Tibial nerve (tissue), 4 donors: Measurements from ENCODE around the gene TET2. TPM values are rescaled to one million over a fixed set of nuclear protein-coding genes. Genes with fewer than 3 reads are reported as not detected.
A peak's percentile ranks its signal among the peaks of the same experiment; 100 is the strongest.

ENCODE experiments used
- DNase-seq, 2 donors: peaks; one replicate each; pipeline ENCODE4 v3.0.0-alpha.2; 2019; ENCODE audit warnings: low spot score in 2 of 2
- H3K27ac ChIP-seq, 4 donors: fragments of 200-600 bp; sonication (generic) in 3 of 4; one replicate each; pipeline ENCODE4 v1.5.1; 2017 to 2019; ENCODE audit warnings: mild to moderate bottlenecking in 1 of 4
- H3K27me3 ChIP-seq, 2 donors: fragments of 200-600 bp; sonication (generic) in 1 of 2; one replicate each; pipeline versions ENCODE4 v1.5.1 to v1.6.0; 2017 to 2019
- H3K36me3 ChIP-seq, 3 donors: fragments of 200-600 bp; sonication (generic); one replicate each; pipeline ENCODE4 v1.5.1; 2018 to 2019
- H3K4me1 ChIP-seq, 4 donors: fragments of 200-600 bp; sonication (generic) in 3 of 4; one replicate each; pipeline ENCODE4 v1.5.1; 2017 to 2019
- H3K4me3 ChIP-seq, 4 donors: fragments of 200-600 bp; sonication (generic) in 3 of 4; one replicate each; pipeline ENCODE4 v1.5.1; 2017 to 2019; ENCODE audit warnings: mild to moderate bottlenecking in 1 of 4, moderate library complexity in 1 of 4
- H3K9me3 ChIP-seq, 4 donors: fragments of 200-600 bp; sonication (generic) in 3 of 4; one replicate each; pipeline ENCODE4 v1.5.1; 2017 to 2019
- CTCF ChIP-seq, 5 experiments: fragments of 200-600 bp in 3 of 5; fragments of 450-650 bp in 2 of 5; sonication (generic) in 3 of 5; IDR thresholded peaks; one replicate each; pipeline ENCODE4 v1.5.1; 2016 to 2019; ENCODE audit warnings: antibody characterized with exemption in 5 of 5, mild to moderate bottlenecking in 3 of 5, moderate library complexity in 2 of 5
- EP300 ChIP-seq, 2 donors: sonication (generic); formaldehyde crosslinking; IDR thresholded peaks; one replicate each; pipeline ENCODE4 v1.6.1; 2017; ENCODE audit warnings: antibody characterized with exemption in 2 of 2, mild to moderate bottlenecking in 1 of 2
- POLR2A ChIP-seq, 2 donors: fragments of 450-650 bp; IDR thresholded peaks; one replicate each; pipeline ENCODE4 v1.6.1; 2017; ENCODE audit warnings: antibody characterized with exemption in 2 of 2, mild to moderate bottlenecking in 2 of 2, moderate library complexity in 2 of 2
- WGBS, 2 donors: methylation state at CpG; one replicate each; pipeline ENCODE4 v1.1.5; 2018; 5-methylcytosine and 5-hydroxymethylcytosine counted together
- total RNA-seq, 4 donors: library from RNA; depleted of rRNA; stranded (reverse); fragments of >200 nt; gene quantifications; one replicate each; pipeline ENCODE4 v1.1.0, GENCODE V29; 2016

TET2 gene
- total RNA-seq, 4 donors from 2014 or later: 23.2 to 29.1 (median 24.1) TPM

- WGBS, 2 donors: 96 to 97% methylated on average over 2 of the region's 2 CpGs
- H3K4me3 ChIP-seq: no peak overlapping the region
- DNase-seq: no peak
- no peaks in the 10 kb centered on the region for H3K36me3 ChIP-seq
- H3K27ac ChIP-seq: no peak overlapping the region
- no peak for TF ChIP-seq POLR2A (IDR thresholded peaks at IDR 0.05)
- TF ChIP-seq EP300 (IDR thresholded peaks at IDR 0.05): no peak
- no peak for TF ChIP-seq CTCF (IDR thresholded peaks at IDR 0.05)
- H3K4me1 ChIP-seq: peaks cover 0 to 20% (median 0%) of the 10 kb centered on the region in 4 donors
- no peaks in the 10 kb centered on the region for H3K27me3 ChIP-seq
- H3K9me3 ChIP-seq: no peaks in the 10 kb centered on the region
Measured at GRCh38 chr4:105207386-105207785, 60.7 kb downstream of the TET2 start.

GRCh38 chr4:105208561-105208960 lies 61.9 kb downstream of the TET2 start:
- H3K27me3 ChIP-seq: no peaks in the 10 kb centered on the region
- TF ChIP-seq POLR2A (IDR thresholded peaks at IDR 0.05) (no peak), CTCF (IDR thresholded peaks at IDR 0.05) (no peak)
- H3K4me1 ChIP-seq: peaks cover 0 to 12% (median 0%) of the 10 kb centered on the region in 4 donors
- WGBS, 2 donors: 81 to 84% methylated on average over 5 of the region's 5 CpGs
- H3K36me3 ChIP-seq: no peaks in the 10 kb centered on the region
- no peaks in the 10 kb centered on the region for H3K9me3 ChIP-seq
- H3K4me3 ChIP-seq: no peak overlapping the region
- no peak for DNase-seq
- H3K27ac ChIP-seq: no peak overlapping the region

- H3K27me3 ChIP-seq: no peaks in the 10 kb centered on the region
- TF ChIP-seq CTCF (IDR thresholded peaks at IDR 0.05) (no peak), POLR2A (IDR thresholded peaks at IDR 0.05) (no peak), EP300 (IDR thresholded peaks at IDR 0.05) (no peak)
- WGBS, 2 donors: 94 to 100% methylated on average over 1 of the region's 1 CpG
- no peak overlapping the region for H3K27ac ChIP-seq
- H3K4me3 ChIP-seq: no peak overlapping the region
- DNase-seq: no peak
- H3K36me3 ChIP-seq: no peaks in the 10 kb centered on the region
- no peaks in the 10 kb centered on the region for H3K9me3 ChIP-seq
- H3K4me1 ChIP-seq: peaks cover 0 to 24% (median 0%) of the 10 kb centered on the region in 4 donors
Measured at GRCh38 chr4:105210916-105211315, 64.2 kb downstream of the TET2 start.

GRCh38 chr4:105215609-105216313 lies 69.1 kb downstream of the TET2 start:
- H3K4me3 ChIP-seq: no peak overlapping the region
- TF ChIP-seq CTCF (IDR thresholded peaks at IDR 0.05) (no peak), EP300 (IDR thresholded peaks at IDR 0.05) (no peak), POLR2A (IDR thresholded peaks at IDR 0.05) (no peak)
- H3K4me1 ChIP-seq: peaks cover 0 to 26% (median 0%) of the 10 kb centered on the region in 4 donors
- WGBS, 2 donors: 39 to 48% methylated on average over 4 of the region's 4 CpGs
- no peaks in the 10 kb centered on the region for H3K36me3 ChIP-seq
- peak overlapping the region in 2 of 4 donors; percentile 12 to 35 for H3K27ac ChIP-seq
- no peaks in the 10 kb centered on the region for H3K9me3 ChIP-seq
- DNase-seq: no peak
- H3K27me3 ChIP-seq: no peaks in the 10 kb centered on the region

- TF ChIP-seq EP300 (IDR thresholded peaks at IDR 0.05): no peak
- no peak for TF ChIP-seq CTCF (IDR thresholded peaks at IDR 0.05)
- no peak for TF ChIP-seq POLR2A (IDR thresholded peaks at IDR 0.05)
- peaks cover 0 to 27% (median 0%) of the 10 kb centered on the region in 4 donors for H3K4me1 ChIP-seq
- no peaks in the 10 kb centered on the region for H3K27me3 ChIP-seq
- H3K36me3 ChIP-seq: no peaks in the 10 kb centered on the region
- no peak for DNase-seq
- H3K4me3 ChIP-seq: no peak overlapping the region
- no peaks in the 10 kb centered on the region for H3K9me3 ChIP-seq
- WGBS, 2 donors: 88 to 96% methylated on average over 1 of the region's 1 CpG
- no peak overlapping the region for H3K27ac ChIP-seq
Measured at GRCh38 chr4:105225500-105225899, 78.8 kb downstream of the TET2 start.
